Endothelial cell of umbilical vein (primary cell): ENCODE measurements around the gene TXNRD1. TPM values are rescaled to one million over a fixed set of nuclear protein-coding genes. Genes with fewer than 3 reads are reported as not detected.

ENCODE experiments used
- BruUV-seq: library from RNA; stranded (reverse); fragments of 400-500 nt; replicated peaks from 2 replicates; lab custom pipeline; 2021; lab: Mats Ljungman, UMichigan
- CTCF ChIA-PET: fragments of 300-600, 350-600 bp; sonication (Branson Sonifier 250); formaldehyde crosslinking; loops from one replicate; lab custom pipeline; 2021; ENCODE audit warnings: antibody characterized with exemption, inconsistent platforms; lab: Charles Lee
- POLR2A ChIA-PET: fragments of 300-600, 350-600 bp; sonication (Branson Sonifier 250); formaldehyde crosslinking; loops from one replicate; lab custom pipeline; 2021; ENCODE audit warnings: antibody characterized with exemption, inconsistent platforms; lab: Charles Lee
- DNase-seq: peaks from one replicate; pipeline ENCODE4 v3.0.0-alpha.2; 2011; ENCODE audit warnings: low read depth, low spot score
- FAIRE-seq: peaks from 2 replicates; lab custom pipeline; 2011; peaks lifted over from hg19 to GRCh38; lab: Jason Lieb, UNC
- H2AFZ ChIP-seq: 2 replicates; pipeline ENCODE4 v1.6.0; 2012; ENCODE audit warnings: low read depth, low read length, control low read depth, inconsistent platforms
- H3K27ac ChIP-seq: 2 replicates; pipeline ENCODE4 v1.5.1; 2011; ENCODE audit warnings: low read depth, mild to moderate bottlenecking, control low read depth, low read length, moderate library complexity; ENCODE audit not compliant: insufficient read depth
- H3K27me3 ChIP-seq, 2 experiments: 2 replicates each; pipeline versions ENCODE4 v1.6.0 to v1.6.1; 2011; ENCODE audit warnings: low read length in 2 of 2, mixed read lengths in 1 of 2; ENCODE audit not compliant: control insufficient read depth in 2 of 2, insufficient read depth in 2 of 2
- H3K36me3 ChIP-seq, 2 experiments: 2 replicates in 1 of 2; 3 replicates in 1 of 2; pipeline ENCODE4 v1.5.1; 2011; ENCODE audit warnings: low read length in 2 of 2, mild to moderate bottlenecking in 1 of 2, moderate library complexity in 1 of 2; ENCODE audit not compliant: control insufficient read depth in 2 of 2, insufficient read depth in 2 of 2; ENCODE audit errors: extremely low read depth in 1 of 2
- H3K4me1 ChIP-seq: 3 replicates; pipeline ENCODE4 v1.5.1; 2011; ENCODE audit warnings: mild to moderate bottlenecking, low read length; ENCODE audit not compliant: control insufficient read depth, insufficient read depth; ENCODE audit errors: extremely low read depth
- H3K4me2 ChIP-seq: 2 replicates; pipeline ENCODE4 v1.6.1; 2011; ENCODE audit warnings: low read length, control low read depth, mixed read lengths; ENCODE audit not compliant: insufficient read depth
- H3K4me3 ChIP-seq, 3 experiments: fragments of 200-600 bp in 1 of 3; sonication (generic), shearing (Covaris generic) in 1 of 3; replicated peaks in 1 of 3; 2 replicates each; pipeline ENCODE4 v1.5.1; 2011 to 2016; ENCODE audit warnings: control low read depth in 3 of 3, low read length in 3 of 3, mild to moderate bottlenecking in 2 of 3, inconsistent platforms in 1 of 3, low read depth in 1 of 3, moderate library complexity in 1 of 3; ENCODE audit not compliant: insufficient read depth in 1 of 3
- H3K79me2 ChIP-seq: 2 replicates; pipeline ENCODE4 v1.6.0; 2012; ENCODE audit warnings: low read length, inconsistent platforms; ENCODE audit not compliant: control insufficient read depth, insufficient read depth
- H3K9ac ChIP-seq: replicated peaks from 2 replicates; pipeline ENCODE3; 2011; ENCODE audit warnings: low read length, control low read depth; ENCODE audit not compliant: insufficient read depth; ENCODE audit errors: extremely low read depth
- H3K9me1 ChIP-seq: replicated peaks from 3 replicates; pipeline ENCODE4 v1.6.0; 2011; ENCODE audit warnings: mild to moderate bottlenecking, low read length; ENCODE audit not compliant: control insufficient read depth, insufficient read depth; ENCODE audit errors: extremely low read depth
- H3K9me3 ChIP-seq: replicated peaks from 2 replicates; pipeline ENCODE4 v1.5.1; 2012; ENCODE audit warnings: low read length, inconsistent platforms; ENCODE audit not compliant: control insufficient read depth, insufficient read depth
- H4K20me1 ChIP-seq: replicated peaks from 2 replicates; pipeline ENCODE3; 2011; ENCODE audit warnings: mild to moderate bottlenecking, low read length; ENCODE audit not compliant: control insufficient read depth, insufficient read depth; ENCODE audit errors: extremely low read depth
- EZH2 ChIP-seq: IDR thresholded peaks from 2 replicates; pipeline ENCODE4 v1.6.1; 2012; ENCODE audit warnings: borderline replicate concordance, low read depth, mild to moderate bottlenecking, moderate library complexity, low read length, inconsistent platforms; ENCODE audit not compliant: severe bottlenecking
- FOS ChIP-seq: IDR thresholded peaks from 2 replicates; pipeline ENCODE4 v1.6.1; 2011; ENCODE audit warnings: mild to moderate bottlenecking, low read length, moderate library complexity, borderline replicate concordance; ENCODE audit not compliant: insufficient read depth
- GATA2 ChIP-seq: IDR thresholded peaks from 2 replicates; pipeline ENCODE4 v1.7.0; 2011; ENCODE audit warnings: low read depth, mild to moderate bottlenecking, moderate library complexity, mixed read lengths, low read length; ENCODE audit not compliant: insufficient read length, insufficient read depth
- JUN ChIP-seq: IDR thresholded peaks from 2 replicates; pipeline ENCODE4 v1.6.1; 2011; ENCODE audit warnings: borderline replicate concordance, low read depth; ENCODE audit not compliant: insufficient read length, insufficient read depth
- MYC ChIP-seq: IDR thresholded peaks from one replicate; pipeline ENCODE4 v1.6.1; 2011; ENCODE audit warnings: mild to moderate bottlenecking, low read depth, low read length
- POLR2A ChIP-seq: IDR thresholded peaks from 2 replicates; pipeline ENCODE4 v1.6.1; 2012; ENCODE audit warnings: low read depth, mild to moderate bottlenecking, control low read depth, low read length
- POLR2AphosphoS5 ChIP-seq: IDR thresholded peaks from 2 replicates; pipeline ENCODE4 v1.6.1; 2012; ENCODE audit warnings: low read depth, mild to moderate bottlenecking, control low read depth, low read length, moderate library complexity; ENCODE audit not compliant: insufficient read depth
- dilution Hi-C: fragments of 300-500 bp; cut with MboI; formaldehyde crosslinking; loops from one replicate; pipeline ENCODE4 v1.15.0; 2019; ENCODE audit warnings: low sequenced_read_pairs; ENCODE audit not compliant: extremely low pct_ligation_motif_present
- intact Hi-C: fragments of 100-400 bp; cut with micrococcal nuclease; formaldehyde crosslinking; loops from one replicate; pipeline ENCODE4 v1.10.0; 2022
- polyA plus RNA-seq, 4 experiments: library from polyadenylated mRNA; depleted of rRNA in 3 of 4; stranded (reverse) in 3 of 4; unstranded in 1 of 4; fragments of >200 nt; gene quantifications; 2 replicates each; pipeline versions ENCODE4 v1.2.1 to v1.2.3, GENCODE V29; 2011 to 2012; ENCODE audit warnings: missing spikeins in 1 of 4
- total RNA-seq: library from RNA; stranded (reverse); gene quantifications from 2 replicates; pipeline ENCODE4 v1.2.3, GENCODE V29; 2021
- TF ChIP-seq, protein P1 (sequence below), 2 donors: IDR thresholded peaks; 1 replicate in 1 of 2; 2 replicates in 1 of 2; pipeline ENCODE4 v1.5.1; 2011; ENCODE audit warnings: low read length in 2 of 2, mild to moderate bottlenecking in 2 of 2, moderate library complexity in 2 of 2, control low read depth in 1 of 2, inconsistent platforms in 1 of 2, low read depth in 1 of 2; ENCODE audit not compliant: insufficient read depth in 1 of 2; ENCODE audit errors: extremely low read depth in 1 of 2
- TF ChIP-seq, protein P2 (sequence below): IDR thresholded peaks from 2 replicates; pipeline ENCODE4 v1.6.1; 2011; ENCODE audit not compliant: insufficient read depth, insufficient read length

The TXNRD1 gene
- total and polyA plus RNA-seq, 2 donors (not counting 3 experiments of a cell fraction or from before 2014, with no cell fraction given) = 309 to 566 TPM

DNA sequence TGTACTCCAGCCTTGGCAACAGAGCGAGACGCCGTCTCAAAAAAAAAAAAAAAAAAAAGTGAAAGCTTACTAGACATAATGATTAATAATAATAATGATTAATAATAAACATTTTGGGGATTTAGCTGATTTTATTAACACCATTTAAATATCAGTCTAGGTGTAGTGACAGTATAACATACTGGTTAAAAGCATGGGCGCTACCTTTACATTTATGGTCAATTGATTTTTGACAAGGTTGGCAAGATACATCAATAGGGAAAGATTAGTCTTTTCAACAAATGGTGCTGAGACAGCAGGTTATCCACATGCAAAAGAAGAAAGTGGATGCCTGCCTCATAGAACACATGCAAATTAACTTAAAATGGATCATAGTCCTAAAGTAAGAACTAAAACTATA is 34.3 kb downstream of the TXNRD1 start:
- Histone ChIP-seq H3K27ac (no peak overlapping the region), H3K27me3 (no peaks in the 10 kb centered on the region), H3K4me1 (no peaks in the 10 kb centered on the region), H3K9ac (no peak overlapping the region), H3K36me3 (no peaks in the 10 kb centered on the region), H2AFZ (no peak overlapping the region), H3K9me3 (no peaks in the 10 kb centered on the region), H4K20me1 (no peaks in the 10 kb centered on the region), H3K4me3 (no peak overlapping the region), H3K9me1 (no peaks in the 10 kb centered on the region), H3K4me2 (no peak overlapping the region), H3K79me2 (no peaks in the 10 kb centered on the region)
- BruUV-seq = no TSS peak
- TF ChIP-seq MYC (no peak), GATA2 (no peak), POLR2AphosphoS5 (no peak), JUN (no peak), FOS (no peak), EZH2 (no peak), POLR2A (no peak)
- TF ChIP-seq, protein P1, sequence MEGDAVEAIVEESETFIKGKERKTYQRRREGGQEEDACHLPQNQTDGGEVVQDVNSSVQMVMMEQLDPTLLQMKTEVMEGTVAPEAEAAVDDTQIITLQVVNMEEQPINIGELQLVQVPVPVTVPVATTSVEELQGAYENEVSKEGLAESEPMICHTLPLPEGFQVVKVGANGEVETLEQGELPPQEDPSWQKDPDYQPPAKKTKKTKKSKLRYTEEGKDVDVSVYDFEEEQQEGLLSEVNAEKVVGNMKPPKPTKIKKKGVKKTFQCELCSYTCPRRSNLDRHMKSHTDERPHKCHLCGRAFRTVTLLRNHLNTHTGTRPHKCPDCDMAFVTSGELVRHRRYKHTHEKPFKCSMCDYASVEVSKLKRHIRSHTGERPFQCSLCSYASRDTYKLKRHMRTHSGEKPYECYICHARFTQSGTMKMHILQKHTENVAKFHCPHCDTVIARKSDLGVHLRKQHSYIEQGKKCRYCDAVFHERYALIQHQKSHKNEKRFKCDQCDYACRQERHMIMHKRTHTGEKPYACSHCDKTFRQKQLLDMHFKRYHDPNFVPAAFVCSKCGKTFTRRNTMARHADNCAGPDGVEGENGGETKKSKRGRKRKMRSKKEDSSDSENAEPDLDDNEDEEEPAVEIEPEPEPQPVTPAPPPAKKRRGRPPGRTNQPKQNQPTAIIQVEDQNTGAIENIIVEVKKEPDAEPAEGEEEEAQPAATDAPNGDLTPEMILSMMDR (IDR thresholded peaks at IDR 0.05; ENCODE audit: extremely low read depth in 1 of 2, insufficient read depth in 1 of 2, low read depth in 1 of 2, low read length in 2 of 2) = no peak
- TF ChIP-seq, protein P2, sequence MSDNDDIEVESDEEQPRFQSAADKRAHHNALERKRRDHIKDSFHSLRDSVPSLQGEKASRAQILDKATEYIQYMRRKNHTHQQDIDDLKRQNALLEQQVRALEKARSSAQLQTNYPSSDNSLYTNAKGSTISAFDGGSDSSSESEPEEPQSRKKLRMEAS = no peak
- FAIRE-seq (no peak), DNase-seq (no peak)
- dilution Hi-C loops = no loop called here
- ChIA-PET CTCF (no interaction called here), POLR2A (no interaction called here)
- intact Hi-C loops = no loop called here
